Measurements from ENCODE around the gene CAD. TPM values are rescaled to one million over a fixed set of nuclear protein-coding genes. Genes with fewer than 3 reads are reported as not detected.

Gene CAD
- total and polyA plus RNA-seq, 4 donors: 6.3 to 23.2 (median 13.5) TPM

- Histone ChIP-seq H3K4me3 (ENCODE audit: low read depth in 1 of 3, low read length in 3 of 3) (no peak overlapping the region), H3K9me3 (ENCODE audit: control insufficient read depth in 4 of 4, low read length in 3 of 4) (no peaks in the 10 kb centered on the region), H3K9ac (ENCODE audit: low read depth in 1 of 2, low read length in 2 of 2) (no peak overlapping the region), H3K4me1 (ENCODE audit: control insufficient read depth in 4 of 4, insufficient read depth in 4 of 4, low read length in 3 of 4) (peaks cover 2 to 11% (median 7%) of the 10 kb centered on the region in 4 donors), H3K27ac (ENCODE audit: low read depth in 1 of 2, low read length in 2 of 2) (no peak overlapping the region), H3K36me3 (ENCODE audit: control insufficient read depth in 4 of 4, insufficient read depth in 3 of 4, low read depth in 1 of 4, low read length in 3 of 4) (no peaks in the 10 kb centered on the region), H3K27me3 (ENCODE audit: control insufficient read depth in 4 of 4, insufficient read depth in 4 of 4, low read length in 3 of 4) (no peaks in the 10 kb centered on the region)
- no peak for DNase-seq (ENCODE audit: low spot score)
- TF ChIP-seq HNF4G (IDR thresholded peaks at IDR 0.05): no peak
- TF ChIP-seq EGR1 (IDR thresholded peaks at IDR 0.05; ENCODE audit: low read depth in 2 of 2): no peak
- TF ChIP-seq, protein P1, sequence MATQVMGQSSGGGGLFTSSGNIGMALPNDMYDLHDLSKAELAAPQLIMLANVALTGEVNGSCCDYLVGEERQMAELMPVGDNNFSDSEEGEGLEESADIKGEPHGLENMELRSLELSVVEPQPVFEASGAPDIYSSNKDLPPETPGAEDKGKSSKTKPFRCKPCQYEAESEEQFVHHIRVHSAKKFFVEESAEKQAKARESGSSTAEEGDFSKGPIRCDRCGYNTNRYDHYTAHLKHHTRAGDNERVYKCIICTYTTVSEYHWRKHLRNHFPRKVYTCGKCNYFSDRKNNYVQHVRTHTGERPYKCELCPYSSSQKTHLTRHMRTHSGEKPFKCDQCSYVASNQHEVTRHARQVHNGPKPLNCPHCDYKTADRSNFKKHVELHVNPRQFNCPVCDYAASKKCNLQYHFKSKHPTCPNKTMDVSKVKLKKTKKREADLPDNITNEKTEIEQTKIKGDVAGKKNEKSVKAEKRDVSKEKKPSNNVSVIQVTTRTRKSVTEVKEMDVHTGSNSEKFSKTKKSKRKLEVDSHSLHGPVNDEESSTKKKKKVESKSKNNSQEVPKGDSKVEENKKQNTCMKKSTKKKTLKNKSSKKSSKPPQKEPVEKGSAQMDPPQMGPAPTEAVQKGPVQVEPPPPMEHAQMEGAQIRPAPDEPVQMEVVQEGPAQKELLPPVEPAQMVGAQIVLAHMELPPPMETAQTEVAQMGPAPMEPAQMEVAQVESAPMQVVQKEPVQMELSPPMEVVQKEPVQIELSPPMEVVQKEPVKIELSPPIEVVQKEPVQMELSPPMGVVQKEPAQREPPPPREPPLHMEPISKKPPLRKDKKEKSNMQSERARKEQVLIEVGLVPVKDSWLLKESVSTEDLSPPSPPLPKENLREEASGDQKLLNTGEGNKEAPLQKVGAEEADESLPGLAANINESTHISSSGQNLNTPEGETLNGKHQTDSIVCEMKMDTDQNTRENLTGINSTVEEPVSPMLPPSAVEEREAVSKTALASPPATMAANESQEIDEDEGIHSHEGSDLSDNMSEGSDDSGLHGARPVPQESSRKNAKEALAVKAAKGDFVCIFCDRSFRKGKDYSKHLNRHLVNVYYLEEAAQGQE (IDR thresholded peaks at IDR 0.05): no peak
- TF ChIP-seq HNF4A (conservative IDR thresholded peaks at IDR 0.05): no peak
- TF ChIP-seq, protein P2, sequence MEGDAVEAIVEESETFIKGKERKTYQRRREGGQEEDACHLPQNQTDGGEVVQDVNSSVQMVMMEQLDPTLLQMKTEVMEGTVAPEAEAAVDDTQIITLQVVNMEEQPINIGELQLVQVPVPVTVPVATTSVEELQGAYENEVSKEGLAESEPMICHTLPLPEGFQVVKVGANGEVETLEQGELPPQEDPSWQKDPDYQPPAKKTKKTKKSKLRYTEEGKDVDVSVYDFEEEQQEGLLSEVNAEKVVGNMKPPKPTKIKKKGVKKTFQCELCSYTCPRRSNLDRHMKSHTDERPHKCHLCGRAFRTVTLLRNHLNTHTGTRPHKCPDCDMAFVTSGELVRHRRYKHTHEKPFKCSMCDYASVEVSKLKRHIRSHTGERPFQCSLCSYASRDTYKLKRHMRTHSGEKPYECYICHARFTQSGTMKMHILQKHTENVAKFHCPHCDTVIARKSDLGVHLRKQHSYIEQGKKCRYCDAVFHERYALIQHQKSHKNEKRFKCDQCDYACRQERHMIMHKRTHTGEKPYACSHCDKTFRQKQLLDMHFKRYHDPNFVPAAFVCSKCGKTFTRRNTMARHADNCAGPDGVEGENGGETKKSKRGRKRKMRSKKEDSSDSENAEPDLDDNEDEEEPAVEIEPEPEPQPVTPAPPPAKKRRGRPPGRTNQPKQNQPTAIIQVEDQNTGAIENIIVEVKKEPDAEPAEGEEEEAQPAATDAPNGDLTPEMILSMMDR (IDR thresholded peaks at IDR 0.05; ENCODE audit: low read depth, low read length, missing input control): no peak
- TF ChIP-seq FOXA2 (IDR thresholded peaks at IDR 0.05): no peak
- no peak for TF ChIP-seq JUND (IDR thresholded peaks at IDR 0.05)
- no peak for TF ChIP-seq ATF3 (IDR thresholded peaks at IDR 0.05)
- TF ChIP-seq ZBTB33 (IDR thresholded peaks at IDR 0.05): no peak
- no peak for TF ChIP-seq NR2F2 (IDR thresholded peaks at IDR 0.05)
- 80% methylated on average over 6 of the region's 6 CpGs for WGBS
Observed at GRCh38 chr2:27291865-27292264, 74.7 kb downstream of the CAD start.

Other genes starting within 250 kb of the CAD start
- gene MAPRE3, start 246.7 kb upstream of the CAD start, total RNA-seq: 1 to 10 TPM; 1.0 to 8.1 TPM
- gene MAPRE3, start 246.7 kb upstream of the CAD start, polyA plus RNA-seq: 10 to 100 TPM; 11.5 to 15.8 TPM
- 10 to 100 TPM; 17.1 to 48.4 TPM for gene TMEM214, start 184.4 kb upstream of the CAD start, total RNA-seq
- gene TMEM214, start 184.4 kb upstream of the CAD start, polyA plus RNA-seq: 10 to 100 TPM; 28.3 to 53.4 TPM
- 1 to 10 TPM; 4.7 to 9.0 TPM for gene AGBL5, start 165.7 kb upstream of the CAD start, total RNA-seq
- 1 to 10 TPM; 3.2 to 5.0 TPM for gene AGBL5, start 165.7 kb upstream of the CAD start, polyA plus RNA-seq
- gene OST4, start 145.7 kb upstream of the CAD start, total RNA-seq: 100 to 1,000 TPM in 1 of 2 donors, 10 to 100 TPM in 1; 94.8 to 186 TPM
- gene OST4, start 145.7 kb upstream of the CAD start, polyA plus RNA-seq: 100 to 1,000 TPM; 227 to 377 TPM
- 10 to 100 TPM; 24.8 to 26.1 TPM for gene EMILIN1, start 138.8 kb upstream of the CAD start, total RNA-seq
- 10 to 100 TPM in 1 of 2 donors, 1 to 10 TPM in 1; 3.4 to 23.1 TPM for gene EMILIN1, start 138.8 kb upstream of the CAD start, polyA plus RNA-seq
- 100 to 1,000 TPM in 1 of 2 donors, 10 to 100 TPM in 1; 26.1 to 152 TPM for gene KHK, start 130.6 kb upstream of the CAD start, total RNA-seq
- 100 to 1,000 TPM; 223 to 462 TPM for gene KHK, start 130.6 kb upstream of the CAD start, polyA plus RNA-seq
- gene CGREF1, start 98.2 kb upstream of the CAD start, total RNA-seq: 10 to 100 TPM in 1 of 2 donors, under 1 TPM in 1; 0.98 to 10.3 TPM
- 10 to 100 TPM; 13.0 to 16.1 TPM for gene CGREF1, start 98.2 kb upstream of the CAD start, polyA plus RNA-seq
- gene ABHD1, start 93.6 kb upstream of the CAD start, total RNA-seq: under 1 TPM; 0.09 to 0.67 TPM
- 1 to 10 TPM in 1 of 2 donors, under 1 TPM in 1; 0.54 to 2.0 TPM for gene ABHD1, start 93.6 kb upstream of the CAD start, polyA plus RNA-seq
- 10 to 100 TPM; 21.5 to 81.4 TPM for gene PREB, start 82.7 kb upstream of the CAD start, total RNA-seq
- 10 to 100 TPM; 40.3 to 98.4 TPM for gene PREB, start 82.7 kb upstream of the CAD start, polyA plus RNA-seq
- gene PRR30, start 78.0 kb upstream of the CAD start, total RNA-seq: not detected
- not detected for gene PRR30, start 78.0 kb upstream of the CAD start, polyA plus RNA-seq
- under 1 TPM; under 0.01 to 0.05 TPM for gene TCF23, start 68.4 kb upstream of the CAD start, total RNA-seq
- under 1 TPM in 1 of 2 donors, not detected in 1; 0.02 TPM for gene TCF23, start 68.4 kb upstream of the CAD start, polyA plus RNA-seq
- gene ATRAID, start 5.3 kb upstream of the CAD start, total RNA-seq: 10 to 100 TPM; 44.9 to 48.6 TPM
- gene ATRAID, start 5.3 kb upstream of the CAD start, polyA plus RNA-seq: 10 to 100 TPM; 49.3 to 77.5 TPM
- gene SLC5A6, start 5.1 kb upstream of the CAD start, total RNA-seq: 100 to 1,000 TPM in 1 of 2 donors, 10 to 100 TPM in 1; 12.5 to 100 TPM
- 100 to 1,000 TPM in 1 of 2 donors, 10 to 100 TPM in 1; 46.0 to 217 TPM for gene SLC5A6, start 5.1 kb upstream of the CAD start, polyA plus RNA-seq
- not detected for gene SLC30A3, start 45.7 kb downstream of the CAD start, total RNA-seq
- gene SLC30A3, start 45.7 kb downstream of the CAD start, polyA plus RNA-seq: under 1 TPM in 1 of 2 donors, not detected in 1; 0.20 TPM
- gene DNAJC5G, start 58.1 kb downstream of the CAD start, total RNA-seq: not detected
- gene DNAJC5G, start 58.1 kb downstream of the CAD start, polyA plus RNA-seq: not detected
- not detected for gene TRIM54, start 65.1 kb downstream of the CAD start, total RNA-seq
- gene TRIM54, start 65.1 kb downstream of the CAD start, polyA plus RNA-seq: under 1 TPM in 1 of 2 donors, not detected in 1; 0.03 TPM
- gene UCN, start 91.1 kb downstream of the CAD start, total RNA-seq: under 1 TPM in 1 of 2 donors, not detected in 1; 0.25 TPM
- under 1 TPM; 0.42 to 0.83 TPM for gene UCN, start 91.1 kb downstream of the CAD start, polyA plus RNA-seq
- gene MPV17, start 105.7 kb downstream of the CAD start, total RNA-seq: 10 to 100 TPM; 13.9 to 29.6 TPM
- gene MPV17, start 105.7 kb downstream of the CAD start, polyA plus RNA-seq: 10 to 100 TPM; 17.7 to 26.0 TPM
- gene GTF3C2, start 139.4 kb downstream of the CAD start, total RNA-seq: 10 to 100 TPM; 16.4 to 20.6 TPM
- 10 to 100 TPM in 1 of 2 donors, 1 to 10 TPM in 1; 9.7 to 13.0 TPM for gene GTF3C2, start 139.4 kb downstream of the CAD start, polyA plus RNA-seq
- 10 to 100 TPM; 10.5 to 18.9 TPM for gene EIF2B4, start 153.0 kb downstream of the CAD start, total RNA-seq
- 10 to 100 TPM; 22.6 to 25.8 TPM for gene EIF2B4, start 153.0 kb downstream of the CAD start, polyA plus RNA-seq
- 10 to 100 TPM; 53.7 to 65.3 TPM for gene SNX17, start 153.2 kb downstream of the CAD start, total RNA-seq
- gene SNX17, start 153.2 kb downstream of the CAD start, polyA plus RNA-seq: 10 to 100 TPM; 57.7 to 60.5 TPM
- 1 to 10 TPM; 7.9 to 9.3 TPM for gene ZNF513, start 163.4 kb downstream of the CAD start, total RNA-seq
- gene ZNF513, start 163.4 kb downstream of the CAD start, polyA plus RNA-seq: 10 to 100 TPM in 1 of 2 donors, 1 to 10 TPM in 1; 2.9 to 11.2 TPM
- 10 to 100 TPM; 28.9 to 45.5 TPM for gene PPM1G, start 192.2 kb downstream of the CAD start, total RNA-seq
- 10 to 100 TPM; 26.4 to 37.3 TPM for gene PPM1G, start 192.2 kb downstream of the CAD start, polyA plus RNA-seq
- 10 to 100 TPM; 51.5 to 56.9 TPM for gene NRBP1, start 211.3 kb downstream of the CAD start, total RNA-seq
- gene NRBP1, start 211.3 kb downstream of the CAD start, polyA plus RNA-seq: 10 to 100 TPM; 34.3 to 40.5 TPM
- 1 to 10 TPM; 1.8 to 2.8 TPM for gene KRTCAP3, start 225.0 kb downstream of the CAD start, total RNA-seq
- gene KRTCAP3, start 225.0 kb downstream of the CAD start, polyA plus RNA-seq: 10 to 100 TPM in 1 of 2 donors, 1 to 10 TPM in 1; 6.7 to 12.7 TPM

All from liver (tissue), 9 donors.